HCT116 (cell line): ENCODE results near the gene URM1. TPM values are rescaled to one million over a fixed set of nuclear protein-coding genes. Genes with fewer than 3 reads are reported as not detected.

ENCODE experiments used
- ATAC-seq: fragments of 200-7000 bp; cut with Tn5 transposase; 2 replicates; pipeline ENCODE4 v1.9.1; 2020; ENCODE audit warnings: mild to moderate bottlenecking, moderate library complexity
- BruUV-seq: library from RNA; stranded (reverse); fragments of 400-500 nt; replicated peaks from 2 replicates; lab custom pipeline; 2021; lab: Mats Ljungman, UMichigan
- CTCF ChIA-PET: fragments of 300-600 bp; sonication (Branson Sonifier 250); formaldehyde crosslinking; loops from one replicate; lab custom pipeline; 2021; ENCODE audit warnings: antibody characterized with exemption; lab: Charles Lee
- POLR2A ChIA-PET: fragments of 300-600, 350-600 bp; sonication (Branson Sonifier 250); formaldehyde crosslinking; loops from one replicate; lab custom pipeline; 2021; ENCODE audit warnings: antibody characterized with exemption; lab: Charles Lee
- RAD21 ChIA-PET, 2 experiments: fragments of 300-600 bp; sonication (Branson Sonifier 250); formaldehyde crosslinking; loops; one replicate each; lab custom pipeline; 2023; ENCODE audit warnings: low total read pairs in 2 of 2; ENCODE audit not compliant: uncharacterized antibody in 2 of 2, unreplicated experiment in 2 of 2, low non-redundant PET in 1 of 2; lab: Charles Lee
- DNase-seq: peaks from one replicate; pipeline ENCODE4 v3.0.0-alpha.2; 2010; ENCODE audit warnings: low read depth, low spot score
- H2AFZ ChIP-seq: fragments of 200-600 bp; shearing (Covaris generic), sonication (generic); 2 replicates; pipeline ENCODE4 v1.6.1; 2017; ENCODE audit warnings: low read depth, mixed run types, mixed read lengths, antibody characterized with exemption, low read length; ENCODE audit not compliant: poor library complexity, severe bottlenecking
- H3K27ac ChIP-seq: 2 replicates; pipeline ENCODE4 v1.5.1; 2012; ENCODE audit warnings: low read depth, low read length
- H3K27me3 ChIP-seq: fragments of 200-600 bp; sonication (generic); 2 replicates; pipeline ENCODE4 v1.6.1; 2016; ENCODE audit warnings: mixed run types, low read length, mixed read lengths; ENCODE audit not compliant: insufficient read depth
- H3K36me3 ChIP-seq, 2 experiments: fragments of 200-500 bp in 1 of 2; fragments of 200-600 bp in 1 of 2; sonication (Bioruptor generic) in 1 of 2; sonication (generic) in 1 of 2; 2 replicates each; pipeline versions ENCODE4 v1.5.1 to v1.6.1; 2014 to 2016; ENCODE audit warnings: low read length in 2 of 2, inconsistent platforms in 1 of 2, mixed read lengths in 1 of 2, mixed run types in 1 of 2; ENCODE audit not compliant: insufficient read depth in 2 of 2, control insufficient read depth in 1 of 2
- H3K4me1 ChIP-seq, 2 experiments: fragments of 200-600 bp in 1 of 2; sonication (generic) in 1 of 2; 2 replicates each; pipeline versions ENCODE4 v1.5.1 to v1.6.1; 2012 to 2017; ENCODE audit warnings: low read length in 2 of 2, inconsistent platforms in 1 of 2, mild to moderate bottlenecking in 1 of 2, mixed read lengths in 1 of 2, mixed run types in 1 of 2, moderate library complexity in 1 of 2; ENCODE audit not compliant: insufficient read depth in 2 of 2, control insufficient read depth in 1 of 2
- H3K4me2 ChIP-seq: fragments of 200-600 bp; sonication (generic); 2 replicates; pipeline ENCODE4 v1.6.1; 2017; ENCODE audit warnings: mixed run types, low read length, mixed read lengths
- H3K4me3 ChIP-seq, 2 experiments: fragments of 200-600 bp in 1 of 2; sonication (generic) in 1 of 2; replicated peaks in 1 of 2; 2 replicates each; pipeline ENCODE4 v1.5.1; 2011 to 2016; ENCODE audit warnings: low read length in 2 of 2, control low read depth in 1 of 2, low read depth in 1 of 2, mild to moderate bottlenecking in 1 of 2, mixed read lengths in 1 of 2, mixed run types in 1 of 2
- H3K79me2 ChIP-seq: fragments of 200-600 bp; sonication (generic); 2 replicates; pipeline ENCODE4 v1.6.1; 2017; ENCODE audit warnings: mild to moderate bottlenecking, mixed run types, low read length, moderate library complexity, mixed read lengths; ENCODE audit not compliant: insufficient read depth
- H3K9ac ChIP-seq: fragments of 200-600 bp; sonication (generic); 2 replicates; pipeline ENCODE4 v1.6.1; 2016; ENCODE audit warnings: low read length, mixed read lengths
- H3K9me2 ChIP-seq: fragments of 200-600 bp; sonication (generic), shearing (Covaris generic); 2 replicates; pipeline ENCODE4 v1.6.1; 2017; ENCODE audit warnings: mixed run types, mild to moderate bottlenecking, moderate library complexity; ENCODE audit not compliant: insufficient read depth
- H3K9me3 ChIP-seq, 2 experiments: fragments of 200-500 bp in 1 of 2; fragments of 200-600 bp in 1 of 2; sonication (Bioruptor generic) in 1 of 2; sonication (generic) in 1 of 2; 2 replicates each; pipeline ENCODE4 v1.6.1; 2014 to 2017; ENCODE audit warnings: low read length in 2 of 2, mixed read lengths in 2 of 2, inconsistent platforms in 1 of 2, low read depth in 1 of 2, mild to moderate bottlenecking in 1 of 2, mixed run types in 1 of 2, moderate library complexity in 1 of 2; ENCODE audit not compliant: control insufficient read depth in 1 of 2, insufficient read depth in 1 of 2
- H4K20me1 ChIP-seq: fragments of 200-600 bp; sonication (generic), shearing (Covaris generic); 2 replicates; pipeline ENCODE4 v1.6.1; 2017; ENCODE audit warnings: mixed run types, mild to moderate bottlenecking, moderate library complexity; ENCODE audit not compliant: insufficient read depth
- EGR1 ChIP-seq: IDR thresholded peaks from 2 replicates; pipeline ENCODE4 v1.6.1; 2012; ENCODE audit warnings: low read depth
- ELF1 ChIP-seq: IDR thresholded peaks from 2 replicates; pipeline ENCODE4 v1.6.1; 2012; ENCODE audit warnings: low read depth, borderline replicate concordance
- POLR2A ChIP-seq: IDR thresholded peaks from 2 replicates; pipeline ENCODE4 v1.7.0; 2011; ENCODE audit warnings: borderline replicate concordance; ENCODE audit not compliant: insufficient read depth, insufficient read length; ENCODE audit errors: extremely low read depth
- POLR2AphosphoS5 ChIP-seq: IDR thresholded peaks from 2 replicates; pipeline ENCODE4 v1.6.1; 2011; ENCODE audit warnings: mild to moderate bottlenecking, low read depth, low read length, moderate library complexity
- SIN3A ChIP-seq: IDR thresholded peaks from 2 replicates; pipeline ENCODE4 v1.6.1; 2012; ENCODE audit warnings: low read depth
- SRF ChIP-seq: IDR thresholded peaks from 2 replicates; pipeline ENCODE4 v1.6.1; 2012; ENCODE audit warnings: low read depth
- YY1 ChIP-seq: IDR thresholded peaks from 2 replicates; pipeline ENCODE4 v1.6.1; 2011; ENCODE audit warnings: low read length, low read depth, moderate library complexity, mild to moderate bottlenecking; ENCODE audit not compliant: insufficient replicate concordance; ENCODE audit errors: extremely low read depth
- ZFX ChIP-seq: fragments of 450-650 bp; IDR thresholded peaks from 2 replicates; pipeline ENCODE4 v1.6.1; 2017
- ZNF274 ChIP-seq: fragments of 200-500 bp; sonication (Bioruptor generic); IDR thresholded peaks from 2 replicates; pipeline ENCODE4 v1.6.1; 2014; ENCODE audit warnings: mild to moderate bottlenecking, low read depth, low read length, inconsistent platforms
- intact Hi-C: fragments of 100-400 bp; cut with micrococcal nuclease; formaldehyde crosslinking; loops from 2 replicates; pipeline ENCODE4 v1.10.0; 2022
- total RNA-seq: library from RNA; stranded (reverse); gene quantifications from one replicate; pipeline ENCODE4 v1.2.1, GENCODE V29; 2021; ENCODE audit not compliant: unreplicated experiment

URM1 gene
- total RNA-seq, 1 experiment from 2014 or later, result 51.6 TPM

DNA sequence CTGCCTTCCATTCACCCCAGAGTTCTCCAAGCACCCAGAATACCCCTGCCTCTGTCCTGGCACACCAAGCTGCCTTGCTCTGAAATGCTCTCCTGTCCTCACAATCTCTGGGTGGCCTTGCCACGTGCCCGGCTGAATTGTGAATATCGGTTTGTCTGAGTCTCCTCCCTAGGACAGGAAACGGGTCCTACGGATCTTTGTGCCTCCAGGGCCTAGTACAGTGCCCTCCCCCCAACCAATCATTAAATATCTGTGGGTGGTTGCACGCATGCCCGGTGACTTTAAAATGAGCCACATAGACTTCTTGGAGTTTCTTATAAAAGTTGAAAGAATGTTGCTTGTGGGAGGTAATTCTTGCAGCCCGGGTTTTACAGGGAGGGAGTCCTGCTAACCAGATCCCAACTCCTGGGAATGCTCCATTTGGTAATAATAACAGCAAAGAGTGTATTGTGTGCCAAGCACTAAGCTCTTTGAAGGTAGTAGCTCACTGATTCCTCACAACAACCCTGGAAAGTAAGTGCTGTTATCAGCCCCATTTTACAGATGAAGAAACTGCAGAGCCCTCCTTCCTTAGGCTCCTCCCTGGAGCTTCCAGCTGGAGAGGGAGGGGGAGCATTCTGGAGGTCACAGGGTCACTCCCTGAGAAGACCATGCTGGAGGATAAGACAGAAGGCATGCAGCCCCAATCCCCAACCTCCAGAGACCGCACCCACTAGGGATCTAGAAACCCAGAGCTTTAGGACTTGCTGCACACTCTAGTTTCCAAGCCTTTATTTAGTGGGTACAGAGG is 23.4 kb downstream of the URM1 start:
- peaks cover 0 to 14% of the 10 kb centered on the region in 2 experiments; a peak in 2 of 4 replicates for H3K4me1 ChIP-seq
- no peak overlapping the region for H3K4me3 ChIP-seq
- POLR2A ChIA-PET, result interaction anchor here (0.6 kb wide), 1 partner anchor 24 kb away, joined by 3 read pairs; the partner anchor contains the start of gene URM1
- no peaks in the 10 kb centered on the region for H3K9me2 ChIP-seq
- H2AFZ ChIP-seq, result no peak overlapping the region
- no peak overlapping the region for H3K9ac ChIP-seq
- H3K27ac ChIP-seq, result no peak overlapping the region
- TF ChIP-seq EGR1 (no peak), ZFX (no peak), YY1 (no peak), POLR2AphosphoS5 (no peak), SRF (no peak), ELF1 (no peak), SIN3A (no peak), ZNF274 (no peak)
- CTCF ChIA-PET, result interaction anchor here (0.7 to 1.3 kb wide), 2 partner anchors 26 to 32 kb away, joined by 3 read pairs; no protein-coding TSS in a partner anchor
- H4K20me1 ChIP-seq, result no peaks in the 10 kb centered on the region
- no peaks in the 10 kb centered on the region for H3K27me3 ChIP-seq
- intact Hi-C loops, result no loop called here
- no peaks in the 10 kb centered on the region for H3K36me3 ChIP-seq
- RAD21 ChIA-PET, result no interaction called here
- no peak overlapping the region for H3K4me2 ChIP-seq
- BruUV-seq, result no TSS peak
- no peaks in the 10 kb centered on the region for H3K79me2 ChIP-seq
- peak; percentile 9; the same call in 1 of the 2 replicates for ATAC-seq
- DNase-seq, result no peak
- no peaks in the 10 kb centered on the region for H3K9me3 ChIP-seq

DNA sequence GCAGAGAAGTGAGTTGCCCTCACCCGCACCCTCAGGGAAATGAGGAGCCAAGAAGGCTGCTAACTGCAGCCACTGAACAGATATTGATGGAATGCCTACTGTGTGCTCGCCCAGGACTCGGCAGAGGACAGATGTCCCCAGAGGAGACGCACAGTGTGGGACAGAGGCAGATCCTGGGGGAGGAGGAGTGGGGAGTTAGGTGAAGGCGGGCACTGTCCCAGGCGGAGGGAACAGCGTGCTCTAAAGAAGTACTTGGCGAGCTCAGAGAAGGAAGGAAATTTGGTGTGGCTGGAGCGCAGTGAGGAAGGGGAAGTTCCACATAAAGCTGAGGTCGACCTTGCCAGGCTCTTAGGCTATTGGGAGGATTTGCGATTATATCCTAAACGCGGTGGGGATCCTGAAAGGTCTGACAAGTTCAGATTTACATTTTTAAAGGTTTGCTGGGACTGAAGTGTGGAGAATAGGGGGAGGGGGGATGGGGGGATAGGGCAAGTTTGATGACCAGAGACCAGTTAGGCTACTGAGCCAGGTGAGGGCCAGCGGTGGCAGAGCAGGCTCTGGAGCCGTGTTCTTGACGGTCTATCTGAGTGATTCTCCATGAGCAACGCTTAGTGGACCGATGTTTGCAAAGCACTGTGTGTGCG is 25.9 kb downstream of the URM1 start:
- Histone ChIP-seq H4K20me1 (no peaks in the 10 kb centered on the region), H3K4me1 (peaks cover 0 to 14% of the 10 kb centered on the region in 2 experiments; a peak in 2 of 4 replicates), H3K9me3 (no peaks in the 10 kb centered on the region), H3K27me3 (no peaks in the 10 kb centered on the region), H3K4me3 (no peak overlapping the region), H3K36me3 (no peaks in the 10 kb centered on the region), H3K9ac (no peak overlapping the region), H3K27ac (no peak overlapping the region), H2AFZ (no peak overlapping the region), H3K4me2 (no peak overlapping the region), H3K9me2 (no peaks in the 10 kb centered on the region), H3K79me2 (no peaks in the 10 kb centered on the region)
- DNase-seq (no peak), ATAC-seq (no peak)
- ChIA-PET RAD21 (no interaction called here), POLR2A (no interaction called here), CTCF (no interaction called here)
- no peak for TF ChIP-seq POLR2A
- TF ChIP-seq POLR2AphosphoS5, result no peak
- intact Hi-C loops, result no loop called here
- no TSS peak for BruUV-seq
